ENCODE measurements around the gene MYO18A. TPM values are rescaled to one million over a fixed set of nuclear protein-coding genes. Genes with fewer than 3 reads are reported as not detected.

Gene MYO18A
- total RNA-seq, 1 experiment from 2014 or later, result 24.0 TPM

- intact Hi-C loops (cut with micrococcal nuclease), result no loop called here
- H3K9me3 Mint-ChIP-seq (ENCODE audit: unreplicated experiment), result no peaks in the 10 kb centered on the region
- no peak overlapping the region for H3K4me3 Mint-ChIP-seq (ENCODE audit: unreplicated experiment)
- no peak for DNase-seq (ENCODE audit: unreplicated experiment)
- no peaks in the 10 kb centered on the region for H3K27me3 Mint-ChIP-seq (ENCODE audit: insufficient read depth, unreplicated experiment)
- BruUV-seq (replicated peaks), result no TSS peak
- TF ChIP-seq CTCF (IDR thresholded peaks at IDR 0.05; ENCODE audit: unreplicated experiment), result no peak
- ChIA-PET CTCF (no interaction called here), POLR2A (no interaction called here)
- no peaks in the 10 kb centered on the region for H3K4me1 Mint-ChIP-seq (ENCODE audit: insufficient read depth, unreplicated experiment)
- no peak overlapping the region for H3K27ac Mint-ChIP-seq (ENCODE audit: low read depth, unreplicated experiment)
- H3K36me3 Mint-ChIP-seq (ENCODE audit: insufficient read depth, unreplicated experiment), result no peaks in the 10 kb centered on the region
These were observed 106.7 kb downstream of the MYO18A start for GRCh38 chr17:29073520-29073919.

- Mint-ChIP-seq H3K9me3 (ENCODE audit: unreplicated experiment) (no peaks in the 10 kb centered on the region), H3K4me3 (ENCODE audit: unreplicated experiment) (no peak overlapping the region), H3K27ac (ENCODE audit: low read depth, unreplicated experiment) (no peak overlapping the region), H3K27me3 (ENCODE audit: insufficient read depth, unreplicated experiment) (no peaks in the 10 kb centered on the region), H3K36me3 (ENCODE audit: insufficient read depth, unreplicated experiment) (no peaks in the 10 kb centered on the region), H3K4me1 (ENCODE audit: insufficient read depth, unreplicated experiment) (no peaks in the 10 kb centered on the region)
- ChIA-PET POLR2A (no interaction called here), CTCF (interaction anchor here (1.3 kb wide), 1 partner anchor 54 kb away, joined by 6 read pairs; no protein-coding TSS in a partner anchor)
- intact Hi-C loops (cut with micrococcal nuclease), result no loop called here
- DNase-seq (ENCODE audit: unreplicated experiment), result no peak
- no peak for TF ChIP-seq CTCF (IDR thresholded peaks at IDR 0.05; ENCODE audit: unreplicated experiment)
- no TSS peak for BruUV-seq (replicated peaks)
These were observed 107.2 kb downstream of the MYO18A start for GRCh38 chr17:29073045-29073444.

- H3K4me3 Mint-ChIP-seq (ENCODE audit: unreplicated experiment), result no peak overlapping the region
- H3K9me3 Mint-ChIP-seq (ENCODE audit: unreplicated experiment), result no peaks in the 10 kb centered on the region
- H3K4me1 Mint-ChIP-seq (ENCODE audit: insufficient read depth, unreplicated experiment), result no peaks in the 10 kb centered on the region
- TF ChIP-seq CTCF (IDR thresholded peaks at IDR 0.05; ENCODE audit: unreplicated experiment), result no peak
- H3K27ac Mint-ChIP-seq (ENCODE audit: low read depth, unreplicated experiment), result no peak overlapping the region
- intact Hi-C loops (cut with micrococcal nuclease), result no loop called here
- no peak for DNase-seq (ENCODE audit: unreplicated experiment)
- H3K27me3 Mint-ChIP-seq (ENCODE audit: insufficient read depth, unreplicated experiment), result no peaks in the 10 kb centered on the region
- H3K36me3 Mint-ChIP-seq (ENCODE audit: insufficient read depth, unreplicated experiment), result peaks cover 6% of the 10 kb centered on the region
- BruUV-seq (replicated peaks), result no TSS peak
- CTCF ChIA-PET, result interaction anchor here (1.2 kb wide), 1 partner anchor 106 kb away, joined by 5 read pairs; no protein-coding TSS in a partner anchor
- POLR2A ChIA-PET, result no interaction called here
These were observed 108.9 kb downstream of the MYO18A start for GRCh38 chr17:29071303-29071702.

- DNase-seq (ENCODE audit: unreplicated experiment), result no peak
- TF ChIP-seq CTCF (IDR thresholded peaks at IDR 0.05; ENCODE audit: unreplicated experiment), result no peak
- Mint-ChIP-seq H3K27ac (ENCODE audit: low read depth, unreplicated experiment) (no peak overlapping the region), H3K36me3 (ENCODE audit: insufficient read depth, unreplicated experiment) (peaks cover 7% of the 10 kb centered on the region), H3K4me3 (ENCODE audit: unreplicated experiment) (no peak overlapping the region), H3K27me3 (ENCODE audit: insufficient read depth, unreplicated experiment) (no peaks in the 10 kb centered on the region), H3K9me3 (ENCODE audit: unreplicated experiment) (no peaks in the 10 kb centered on the region), H3K4me1 (ENCODE audit: insufficient read depth, unreplicated experiment) (no peaks in the 10 kb centered on the region)
- ChIA-PET POLR2A (no interaction called here), CTCF (interaction anchor here (1.2 kb wide), 1 partner anchor 105 kb away, joined by 5 read pairs; no protein-coding TSS in a partner anchor)
- intact Hi-C loops (cut with micrococcal nuclease), result no loop called here
- BruUV-seq (replicated peaks), result no TSS peak
These were observed 109.4 kb downstream of the MYO18A start for GRCh38 chr17:29070781-29071180.

All from MCF 10A (cell line).